HepG2 (cell line): ENCODE data around the gene SLC1A4. TPM values are rescaled to one million over a fixed set of nuclear protein-coding genes. Genes with fewer than 3 reads are reported as not detected.

Experiments used
- AGO1 ChIP-seq: fragments of 200-400 bp; formaldehyde crosslinking; IDR thresholded peaks from 2 replicates; pipeline ENCODE4 v1.6.1; 2017; ENCODE audit warnings: mild to moderate bottlenecking, low read depth, low read length, moderate library complexity; ENCODE audit not compliant: poor library complexity, severe bottlenecking
- ARNTL ChIP-seq: sonication (generic); formaldehyde crosslinking; IDR thresholded peaks from 2 replicates; pipeline ENCODE4 v1.4.0; 2020; ENCODE audit warnings: mild to moderate bottlenecking, missing genetic modification reagents
- ERF ChIP-seq: IDR thresholded peaks from 2 replicates; pipeline ENCODE4 v1.6.1; 2018; ENCODE audit warnings: missing biosample characterization, missing genetic modification reagents
- GTF2F1 ChIP-seq: fragments of 150-350 bp; IDR thresholded peaks from 2 replicates; pipeline ENCODE4 v1.6.1; 2014; ENCODE audit warnings: low read length
- IKZF1 ChIP-seq: fragments of 450-650 bp; IDR thresholded peaks from 2 replicates; pipeline ENCODE4 v1.7.1; 2016
- IRF2 ChIP-seq: IDR thresholded peaks from 2 replicates; pipeline ENCODE4 v1.6.1; 2018; ENCODE audit warnings: missing genetic modification reagents, missing compliant biosample characterization
- IRX3 ChIP-seq: sonication (generic); formaldehyde crosslinking; IDR thresholded peaks from 2 replicates; pipeline ENCODE4 v1.8.1; 2023; ENCODE audit warnings: mild to moderate bottlenecking, low read depth, missing genetic modification reagents, borderline replicate concordance
- KDM5A ChIP-seq: fragments of 200-600 bp; sonication (generic); IDR thresholded peaks from 2 replicates; pipeline ENCODE4 v1.7.0; 2018; ENCODE audit warnings: antibody characterized with exemption, mild to moderate bottlenecking, low read length, borderline replicate concordance
- MEF2D ChIP-seq: sonication (generic); formaldehyde crosslinking; IDR thresholded peaks from 2 replicates; pipeline ENCODE4 v1.5.1; 2020; ENCODE audit warnings: mild to moderate bottlenecking, missing genetic modification reagents
- MEIS2 ChIP-seq: sonication (generic); formaldehyde crosslinking; IDR thresholded peaks from 2 replicates; pipeline ENCODE4 v1.9.0; 2021; ENCODE audit warnings: mild to moderate bottlenecking, missing genetic modification reagents
- MIXL1 ChIP-seq: IDR thresholded peaks from 2 replicates; pipeline ENCODE4 v1.6.1; 2016
- MTA1 ChIP-seq: sonication (generic); formaldehyde crosslinking; IDR thresholded peaks from 2 replicates; pipeline ENCODE4 v1.4.0; 2020; ENCODE audit warnings: missing genetic modification reagents, mild to moderate bottlenecking, borderline replicate concordance
- MXD3 ChIP-seq: IDR thresholded peaks from 2 replicates; pipeline ENCODE4 v1.6.1; 2016; ENCODE audit warnings: mild to moderate bottlenecking, missing biosample characterization, missing genetic modification reagents
- NCOA2 ChIP-seq: sonication (generic); formaldehyde crosslinking; IDR thresholded peaks from 2 replicates; pipeline ENCODE4 v1.8.0; 2022; ENCODE audit warnings: inconsistent platforms
- NFYB ChIP-seq: sonication (generic); formaldehyde crosslinking; IDR thresholded peaks from 2 replicates; pipeline ENCODE4 v1.4.0; 2020; ENCODE audit warnings: missing genetic modification reagents
- RBAK ChIP-seq: sonication (generic); formaldehyde crosslinking; IDR thresholded peaks from 2 replicates; pipeline ENCODE4 v1.5.1; 2020; ENCODE audit warnings: mild to moderate bottlenecking, missing genetic modification reagents
- RBFOX2 ChIP-seq: fragments of 200-400 bp; formaldehyde crosslinking; IDR thresholded peaks from 2 replicates; pipeline ENCODE4 v1.6.1; 2017; ENCODE audit warnings: low read depth, mild to moderate bottlenecking, low read length
- RNF219 ChIP-seq: sonication (generic); formaldehyde crosslinking; IDR thresholded peaks from 2 replicates; pipeline ENCODE4 v1.5.0; 2020; ENCODE audit warnings: mild to moderate bottlenecking, missing genetic modification reagents
- SMYD3 ChIP-seq: sonication (generic); formaldehyde crosslinking; IDR thresholded peaks from 2 replicates; pipeline ENCODE4 v1.8.1; 2023; ENCODE audit warnings: mild to moderate bottlenecking, missing genetic modification reagents
- SOX6 ChIP-seq, 2 experiments: fragments of 450-650 bp in 1 of 2; sonication (generic) in 1 of 2; formaldehyde crosslinking in 1 of 2; IDR thresholded peaks; 2 replicates each; pipeline versions ENCODE4 v1.4.0 to v1.6.1; 2017 to 2020; ENCODE audit warnings: antibody characterized with exemption in 1 of 2, mild to moderate bottlenecking in 1 of 2, missing genetic modification reagents in 1 of 2
- SPEN ChIP-seq: sonication (generic); formaldehyde crosslinking; IDR thresholded peaks from 2 replicates; pipeline ENCODE4 v1.5.1; 2020; ENCODE audit warnings: low read depth, mild to moderate bottlenecking, missing genetic modification reagents
- SSRP1 ChIP-seq: IDR thresholded peaks from 2 replicates; pipeline ENCODE4 v1.6.1; 2016; ENCODE audit warnings: control low read depth
- TMF1 ChIP-seq: sonication (generic); formaldehyde crosslinking; IDR thresholded peaks from 2 replicates; pipeline ENCODE4 v1.8.1; 2022; ENCODE audit warnings: low read depth, missing genetic modification reagents
- YEATS2 ChIP-seq: sonication (generic); formaldehyde crosslinking; IDR thresholded peaks from 2 replicates; pipeline ENCODE4 v1.4.0; 2020; ENCODE audit warnings: missing genetic modification reagents, borderline replicate concordance
- ZBTB8A ChIP-seq: sonication (generic); formaldehyde crosslinking; IDR thresholded peaks from 2 replicates; pipeline ENCODE4 v1.4.0; 2020; ENCODE audit warnings: mild to moderate bottlenecking, low read depth, missing genetic modification reagents, borderline replicate concordance
- ZNF180 ChIP-seq: sonication (generic); formaldehyde crosslinking; IDR thresholded peaks from 2 replicates; pipeline ENCODE4 v1.4.0; 2020; ENCODE audit warnings: low read depth, missing genetic modification reagents, borderline replicate concordance
- ZNF335 ChIP-seq: sonication (generic); formaldehyde crosslinking; IDR thresholded peaks from 2 replicates; pipeline ENCODE4 v1.4.0; 2020; ENCODE audit warnings: missing genetic modification reagents
- ZNF34 ChIP-seq: sonication (generic); formaldehyde crosslinking; IDR thresholded peaks from 2 replicates; pipeline ENCODE4 v1.4.0; 2020; ENCODE audit warnings: mild to moderate bottlenecking, missing genetic modification reagents, borderline replicate concordance
- polyA plus RNA-seq, 8 experiments: library from polyadenylated mRNA; depleted of rRNA in 3 of 8; stranded (reverse) in 7 of 8; unstranded in 1 of 8; fragments of >200 nt; fragmentation: Illumina TruSeq in 4 of 8; extraction: Trizol in 4 of 8; gene quantifications; 2 replicates each; pipeline versions ENCODE4 v1.2.1 to v1.2.3, GENCODE V29; 2011 to 2016; ENCODE audit warnings: low read depth in 4 of 8, missing spikeins in 1 of 8, mixed read lengths in 1 of 8; ENCODE audit not compliant: insufficient read depth in 1 of 8
- total RNA-seq, 5 experiments: library from RNA; depleted of rRNA; stranded (reverse); fragments of >200 nt; fragmentation: Illumina TruSeq; extraction: Trizol; gene quantifications; 2 replicates each; pipeline ENCODE4 v1.2.3, GENCODE V29; 2016; ENCODE audit warnings: low read depth in 1 of 5

Gene SLC1A4
- total and polyA plus RNA-seq, 2 of the 13 experiments (the other 11 are each of a cell fraction or from before 2014, with no cell fraction given) = 21.0 to 39.6 TPM

GRCh38 chr2:65056215-65057053, 67.2 kb downstream of the SLC1A4 start, which contains the start of gene CEP68 (continued):
- TF ChIP-seq MEF2D (CRISPR knock-in tag) (0 out of 2 replicates have a peak, but pooled peaks have one; percentile 53), ZNF180 (peak; percentile 8; the same call in 1 of the 2 replicates), MIXL1 (CRISPR knock-in tag) (no peak), RBFOX2 (peak; percentile 97), KDM5A (0 out of 2 replicates have a peak, but pooled peaks have one; percentile 4), SPEN (peak; percentile 75; the same call in 1 of the 2 replicates), NFYB (CRISPR knock-in tag) (peak; percentile 97), IRX3 (peak; percentile 77; the same call in 1 of the 2 replicates), IRF2 (CRISPR knock-in tag) (peak; percentile 85), IKZF1 (no peak), MEIS2 (CRISPR knock-in tag) (peak; percentile 77), ZNF335 (CRISPR knock-in tag) (no peak), RNF219 (CRISPR knock-in tag) (no peak; the same call in 1 of the 2 replicates), RBAK (CRISPR knock-in tag) (no peak), SSRP1 (no peak), TMF1 (CRISPR knock-in tag) (peak; percentile 64; the same call in 1 of the 2 replicates), YEATS2 (CRISPR knock-in tag) (no peak; the same call in 1 of the 2 replicates), ZNF34 (CRISPR knock-in tag) (peak; percentile 84; the same call in 1 of the 2 replicates), NCOA2 (peak; percentile 50), ERF (CRISPR knock-in tag) (peak; percentile 94), MTA1 (CRISPR knock-in tag) (no peak), SMYD3 (CRISPR knock-in tag) (no peak), MXD3 (CRISPR knock-in tag) (peak; percentile 69; the same call in 1 of the 2 replicates), ZBTB8A (CRISPR knock-in tag) (0 out of 2 replicates have a peak, but pooled peaks have one; percentile 61), ARNTL (CRISPR knock-in tag) (0 out of 2 replicates have a peak, but pooled peaks have one; percentile 23), SOX6 (IDR thresholded peaks at IDR 0.05) (no peak), SOX6 (CRISPR knock-in tag; IDR thresholded peaks at IDR 0.05) (peak; percentile 27; the same call in 1 of the 2 replicates), GTF2F1 (no peak), AGO1 (peak; percentile 73)
